NCI-H2227 (cell line): ENCODE results near the gene RSPH1.

Experiments used
- DNase-seq: peaks from one replicate; lab custom pipeline; 2025; ENCODE audit not compliant: unreplicated experiment; lab: John Stamatoyannopoulos, UW

The RSPH1 gene

GRCh38 chr21:42513985-42514882 is 18.2 kb upstream of the RSPH1 start:
- DNase-seq, result peak; percentile 33

- DNase-seq, result peak; percentile 23
Measured at GRCh38 chr21:42513151-42513984, 17.3 kb upstream of the RSPH1 start, which contains the start of gene SLC37A1. Gene SLC37A1 (plus strand): TSS chr21:42513852. CDS start chr21:42518455, 4,603 bp downstream.

GRCh38 chr21:42512346-42513034 is 16.5 kb upstream of the RSPH1 start:
- DNase-seq, result no peak

- DNase-seq, result peak; percentile 23
Measured at GRCh38 chr21:42509244-42509643, 13.2 kb upstream of the RSPH1 start.

- DNase-seq, result no peak
Measured at GRCh38 chr21:42508371-42508770, 12.3 kb upstream of the RSPH1 start.

GRCh38 chr21:42507418-42507817 is 11.4 kb upstream of the RSPH1 start:
- no peak for DNase-seq

GRCh38 chr21:42505090-42505726 is 9.2 kb upstream of the RSPH1 start:
- DNase-seq, result no peak

- no peak for DNase-seq
Measured at GRCh38 chr21:42503711-42504110, 7.7 kb upstream of the RSPH1 start.

- DNase-seq, result no peak
Measured at GRCh38 chr21:42500736-42501135, 4.7 kb upstream of the RSPH1 start.

- DNase-seq, result no peak
Measured at GRCh38 chr21:42500225-42500624, 4.2 kb upstream of the RSPH1 start.

GRCh38 chr21:42499444-42500112 is 3.6 kb upstream of the RSPH1 start:
- peak; percentile 85 for DNase-seq

- no peak for DNase-seq
Measured at GRCh38 chr21:42498012-42498411, 2.0 kb upstream of the RSPH1 start.

GRCh38 chr21:42496839-42497202 is 797 bp upstream of the RSPH1 start:
- peak; percentile 61 for DNase-seq

- peak; percentile 70 for DNase-seq
Measured at GRCh38 chr21:42495765-42496119, 282 bp downstream of the RSPH1 start.

- no peak for DNase-seq
Measured at GRCh38 chr21:42495027-42495426, 997 bp downstream of the RSPH1 start.

- DNase-seq, result no peak
Measured at GRCh38 chr21:42493109-42494060, 2.6 kb downstream of the RSPH1 start.

GRCh38 chr21:42492201-42492600 is 3.8 kb downstream of the RSPH1 start:
- DNase-seq, result no peak

- DNase-seq, result no peak
Measured at GRCh38 chr21:42491328-42491727, 4.7 kb downstream of the RSPH1 start.

- no peak for DNase-seq
Measured at GRCh38 chr21:42490720-42491119, 5.3 kb downstream of the RSPH1 start.
